GM23338 (cell line): Measurements from ENCODE around the gene SCOC. TPM values are rescaled to one million over a fixed set of nuclear protein-coding genes. Genes with fewer than 3 reads are reported as not detected.
A peak's percentile ranks its signal among the peaks of the same experiment; 100 is the strongest.

Source experiments
- ATAC-seq: fragments of 200-7000 bp; cut with Tn5 transposase; 3 replicates; pipeline ENCODE4 v1.9.1; 2020
- DNase-seq: peaks from one replicate; pipeline ENCODE4 v3.0.0-alpha.2; 2015; ENCODE audit warnings: low spot score
- H2AFZ ChIP-seq: fragments of 200-600 bp; sonication (generic); 2 replicates; pipeline ENCODE4 v1.8.0; 2016; ENCODE audit warnings: antibody characterized with exemption, mild to moderate bottlenecking, moderate library complexity
- H3F3A ChIP-seq: fragments of 200-600 bp; sonication (generic); replicated peaks from 2 replicates; pipeline ENCODE4 v1.8.0; 2017; ENCODE audit warnings: antibody characterized with exemption, mixed run types, low read depth
- H3K27ac ChIP-seq: fragments of 200-600 bp; sonication (generic); 2 replicates; pipeline ENCODE4 v1.6.1; 2016; ENCODE audit warnings: low read depth
- H3K27me3 ChIP-seq: fragments of 200-600 bp; sonication (generic); 2 replicates; pipeline ENCODE4 v1.8.0; 2016; ENCODE audit warnings: mild to moderate bottlenecking, mixed run types, moderate library complexity; ENCODE audit not compliant: insufficient read depth
- H3K36me3 ChIP-seq: fragments of 200-600 bp; sonication (generic); 2 replicates; pipeline ENCODE4 v1.8.0; 2016; ENCODE audit warnings: mild to moderate bottlenecking; ENCODE audit not compliant: insufficient read depth
- H3K4me1 ChIP-seq: fragments of 200-600 bp; sonication (generic); 2 replicates; pipeline ENCODE4 v1.8.0; 2016; ENCODE audit warnings: mild to moderate bottlenecking, moderate library complexity; ENCODE audit not compliant: insufficient read depth
- H3K4me2 ChIP-seq: fragments of 200-600 bp; sonication (generic); 2 replicates; pipeline ENCODE4 v1.7.1; 2017; ENCODE audit warnings: mixed run types
- H3K4me3 ChIP-seq: fragments of 200-600 bp; sonication (generic); 2 replicates; pipeline ENCODE4 v1.6.1; 2016; ENCODE audit warnings: mixed run types
- H3K79me2 ChIP-seq: fragments of 200-600 bp; sonication (generic); replicated peaks from 2 replicates; pipeline ENCODE4 v1.8.0; 2017; ENCODE audit warnings: mild to moderate bottlenecking; ENCODE audit not compliant: insufficient read depth
- H3K9me2 ChIP-seq: fragments of 200-600 bp; sonication (generic); 2 replicates; pipeline ENCODE4 v1.8.0; 2017; ENCODE audit not compliant: insufficient read depth
- H4K20me1 ChIP-seq: fragments of 200-600 bp; sonication (generic); replicated peaks from 2 replicates; pipeline ENCODE4 v1.8.0; 2017; ENCODE audit warnings: mild to moderate bottlenecking; ENCODE audit not compliant: insufficient read depth
- H3K27ac Mint-ChIP-seq: 2 replicates; pipeline ENCODE4 v1.8.0; 2020; ENCODE audit warnings: inconsistent platforms, mild to moderate bottlenecking, moderate library complexity, mixed read lengths
- H3K27me3 Mint-ChIP-seq: 3 replicates; pipeline ENCODE4 v1.8.0; 2022; ENCODE audit warnings: low read depth, mild to moderate bottlenecking, moderate library complexity, mixed read lengths, inconsistent platforms; ENCODE audit not compliant: insufficient read depth, poor library complexity
- H3K36me3 Mint-ChIP-seq: 3 replicates; pipeline ENCODE4 v1.8.0; 2021; ENCODE audit warnings: low read depth, mild to moderate bottlenecking, inconsistent platforms, moderate library complexity, mixed read lengths
- H3K4me1 Mint-ChIP-seq: 3 replicates; pipeline ENCODE4 v1.8.0; 2020; ENCODE audit warnings: mild to moderate bottlenecking, inconsistent platforms, mixed read lengths
- H3K4me3 Mint-ChIP-seq: 3 replicates; pipeline ENCODE4 v1.8.0; 2021; ENCODE audit warnings: moderate library complexity, mild to moderate bottlenecking, inconsistent platforms, mixed read lengths
- H3K9me3 Mint-ChIP-seq: 3 replicates; pipeline ENCODE4 v1.8.0; 2020; ENCODE audit warnings: moderate library complexity, mild to moderate bottlenecking, inconsistent platforms, mixed read lengths
- NANOG ChIP-seq: IDR thresholded peaks from 2 replicates; pipeline ENCODE4 v1.6.1; 2016; ENCODE audit warnings: antibody characterized with exemption, borderline replicate concordance
- POLR2AphosphoS5 ChIP-seq: IDR thresholded peaks from 2 replicates; pipeline ENCODE4 v1.6.1; 2016; ENCODE audit warnings: antibody characterized with exemption, low read depth
- REST ChIP-seq: IDR thresholded peaks from one replicate; pipeline ENCODE4 v1.6.1; 2018; ENCODE audit warnings: antibody characterized with exemption; ENCODE audit not compliant: unreplicated experiment
- long read RNA-seq: library from polyadenylated mRNA; unstranded; transcript quantifications from one replicate; pipeline ENCODE4 v2.0.0, GENCODE V29; 2020; ENCODE audit not compliant: unreplicated experiment
- polyA plus RNA-seq: library from polyadenylated mRNA; unstranded; fragments of >200 nt; fragmentation: Nextera tagmentation; extraction: Ambion mirVana; gene quantifications from 2 replicates; pipeline ENCODE4 v1.2.1, GENCODE V29; 2016
- total RNA-seq: library from RNA; depleted of rRNA; stranded (reverse); fragments of >200 nt; shearing (Covaris generic); gene quantifications from 2 replicates; pipeline ENCODE4 v1.2.3, GENCODE V29; 2014; rRNA removed
- TF ChIP-seq, protein P1 (sequence below): fragments of 250-450 bp; sonication (Bioruptor Pico); IDR thresholded peaks from 2 replicates; pipeline ENCODE4 v1.5.0; 2020; ENCODE audit warnings: mild to moderate bottlenecking, moderate library complexity

SCOC gene
- total RNA-seq (47.2 and 57.3 TPM in 2 replicates), polyA plus RNA-seq (52.8 and 59.5 TPM in 2 replicates)
- long read RNA-seq, transcript SCOC-211 (4 exons, 1,959 nt) = major isoform, 48 of 56 reads
- long read RNA-seq, partial matches to known transcripts = 2 of 56 reads
- long read RNA-seq, other reads (novel, unspliced or antisense) = 4 of 56 reads

- Histone ChIP-seq H3K79me2 (peaks cover 45% of the 10 kb centered on the region), H3K4me2 (peak within 1 kb of the TSS; percentile 93), H3K27me3 (no peaks in the 10 kb centered on the region), H3K36me3 (no peaks in the 10 kb centered on the region), H3K4me3 (peak within 1 kb of the TSS; percentile 82), H4K20me1 (no peaks in the 10 kb centered on the region; the same call in 1 of the 2 replicates), H3K9me2 (no peaks in the 10 kb centered on the region), H3F3A (no peaks in the 10 kb centered on the region; the same call in 1 of the 2 replicates), H2AFZ (peak within 1 kb of the TSS; percentile 74), H3K27ac (peak within 1 kb of the TSS; percentile 72), H3K4me1 (peaks cover 6% of the 10 kb centered on the region; the same call in 1 of the 2 replicates)
- peak; percentile 99 for DNase-seq
- ATAC-seq = peak; percentile 94
- Mint-ChIP-seq H3K36me3 (no peaks in the 10 kb centered on the region), H3K27ac (peak within 1 kb of the TSS; percentile 96), H3K4me1 (peaks cover 15% of the 10 kb centered on the region; the same call in 2 of the 3 replicates), H3K27me3 (no peaks in the 10 kb centered on the region), H3K4me3 (no peak within 1 kb of the TSS; the same call in 2 of the 3 replicates), H3K9me3 (no peaks in the 10 kb centered on the region)
- TF ChIP-seq REST = no peak
- TF ChIP-seq, protein P1, sequence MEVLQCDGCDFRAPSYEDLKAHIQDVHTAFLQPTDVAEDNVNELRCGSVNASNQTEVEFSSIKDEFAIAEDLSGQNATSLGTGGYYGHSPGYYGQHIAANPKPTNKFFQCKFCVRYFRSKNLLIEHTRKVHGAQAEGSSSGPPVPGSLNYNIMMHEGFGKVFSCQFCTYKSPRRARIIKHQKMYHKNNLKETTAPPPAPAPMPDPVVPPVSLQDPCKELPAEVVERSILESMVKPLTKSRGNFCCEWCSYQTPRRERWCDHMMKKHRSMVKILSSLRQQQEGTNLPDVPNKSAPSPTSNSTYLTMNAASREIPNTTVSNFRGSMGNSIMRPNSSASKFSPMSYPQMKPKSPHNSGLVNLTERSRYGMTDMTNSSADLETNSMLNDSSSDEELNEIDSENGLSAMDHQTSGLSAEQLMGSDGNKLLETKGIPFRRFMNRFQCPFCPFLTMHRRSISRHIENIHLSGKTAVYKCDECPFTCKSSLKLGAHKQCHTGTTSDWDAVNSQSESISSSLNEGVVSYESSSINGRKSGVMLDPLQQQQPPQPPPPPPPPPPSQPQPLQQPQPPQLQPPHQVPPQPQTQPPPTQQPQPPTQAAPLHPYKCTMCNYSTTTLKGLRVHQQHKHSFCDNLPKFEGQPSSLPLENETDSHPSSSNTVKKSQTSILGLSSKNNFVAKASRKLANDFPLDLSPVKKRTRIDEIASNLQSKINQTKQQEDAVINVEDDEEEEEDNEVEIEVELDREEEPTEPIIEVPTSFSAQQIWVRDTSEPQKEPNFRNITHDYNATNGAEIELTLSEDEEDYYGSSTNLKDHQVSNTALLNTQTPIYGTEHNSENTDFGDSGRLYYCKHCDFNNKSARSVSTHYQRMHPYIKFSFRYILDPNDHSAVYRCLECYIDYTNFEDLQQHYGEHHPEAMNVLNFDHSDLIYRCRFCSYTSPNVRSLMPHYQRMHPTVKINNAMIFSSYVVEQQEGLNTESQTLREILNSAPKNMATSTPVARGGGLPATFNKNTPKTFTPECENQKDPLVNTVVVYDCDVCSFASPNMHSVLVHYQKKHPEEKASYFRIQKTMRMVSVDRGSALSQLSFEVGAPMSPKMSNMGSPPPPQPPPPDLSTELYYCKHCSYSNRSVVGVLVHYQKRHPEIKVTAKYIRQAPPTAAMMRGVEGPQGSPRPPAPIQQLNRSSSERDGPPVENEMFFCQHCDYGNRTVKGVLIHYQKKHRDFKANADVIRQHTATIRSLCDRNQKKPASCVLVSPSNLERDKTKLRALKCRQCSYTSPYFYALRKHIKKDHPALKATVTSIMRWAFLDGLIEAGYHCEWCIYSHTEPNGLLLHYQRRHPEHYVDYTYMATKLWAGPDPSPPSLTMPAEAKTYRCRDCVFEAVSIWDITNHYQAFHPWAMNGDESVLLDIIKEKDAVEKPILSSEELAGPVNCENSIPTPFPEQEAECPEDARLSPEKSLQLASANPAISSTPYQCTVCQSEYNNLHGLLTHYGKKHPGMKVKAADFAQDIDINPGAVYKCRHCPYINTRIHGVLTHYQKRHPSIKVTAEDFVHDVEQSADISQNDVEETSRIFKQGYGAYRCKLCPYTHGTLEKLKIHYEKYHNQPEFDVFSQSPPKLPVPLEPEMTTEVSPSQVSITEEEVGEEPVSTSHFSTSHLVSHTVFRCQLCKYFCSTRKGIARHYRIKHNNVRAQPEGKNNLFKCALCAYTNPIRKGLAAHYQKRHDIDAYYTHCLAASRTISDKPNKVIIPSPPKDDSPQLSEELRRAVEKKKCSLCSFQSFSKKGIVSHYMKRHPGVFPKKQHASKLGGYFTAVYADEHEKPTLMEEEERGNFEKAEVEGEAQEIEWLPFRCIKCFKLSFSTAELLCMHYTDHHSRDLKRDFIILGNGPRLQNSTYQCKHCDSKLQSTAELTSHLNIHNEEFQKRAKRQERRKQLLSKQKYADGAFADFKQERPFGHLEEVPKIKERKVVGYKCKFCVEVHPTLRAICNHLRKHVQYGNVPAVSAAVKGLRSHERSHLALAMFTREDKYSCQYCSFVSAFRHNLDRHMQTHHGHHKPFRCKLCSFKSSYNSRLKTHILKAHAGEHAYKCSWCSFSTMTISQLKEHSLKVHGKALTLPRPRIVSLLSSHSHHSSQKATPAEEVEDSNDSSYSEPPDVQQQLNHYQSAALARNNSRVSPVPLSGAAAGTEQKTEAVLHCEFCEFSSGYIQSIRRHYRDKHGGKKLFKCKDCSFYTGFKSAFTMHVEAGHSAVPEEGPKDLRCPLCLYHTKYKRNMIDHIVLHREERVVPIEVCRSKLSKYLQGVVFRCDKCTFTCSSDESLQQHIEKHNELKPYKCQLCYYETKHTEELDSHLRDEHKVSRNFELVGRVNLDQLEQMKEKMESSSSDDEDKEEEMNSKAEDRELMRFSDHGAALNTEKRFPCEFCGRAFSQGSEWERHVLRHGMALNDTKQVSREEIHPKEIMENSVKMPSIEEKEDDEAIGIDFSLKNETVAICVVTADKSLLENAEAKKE (CRISPR knock-in tag) = no peak
- no peak for TF ChIP-seq NANOG
- peak; percentile 87 for TF ChIP-seq POLR2AphosphoS5
Observed at GRCh38 chr4:140373328-140374129, at the start of gene SCOC. SCOC (plus strand) TSS chr4:140373646; CDS start chr4:140379171, 5,525 bp downstream.
